Activated CD8-positive, alpha-beta memory T cell treated with anti-CD3 and anti-CD28 coated beads for 36 hours (primary cell): ENCODE data around the gene P4HB. TPM values are rescaled to one million over a fixed set of nuclear protein-coding genes. Genes with fewer than 3 reads are reported as not detected.
"Not testable (repeated sequence)": the region's sequence is repeated elsewhere in the genome, so short reads cannot be mapped to it uniquely, and the experiment has no call there.

ENCODE experiments used
- CTCF ChIA-PET: fragments of 350-600 bp; sonication (Branson Sonifier 250); formaldehyde crosslinking; loops from one replicate; lab custom pipeline; 2021; ENCODE audit warnings: antibody characterized with exemption; lab: Charles Lee
- POLR2A ChIA-PET: fragments of 350-600 bp; sonication (Branson Sonifier 250); formaldehyde crosslinking; loops from one replicate; lab custom pipeline; 2021; ENCODE audit warnings: antibody characterized with exemption; lab: Charles Lee
- total RNA-seq, 2 experiments: library from RNA; stranded (reverse); gene quantifications; one replicate each; pipeline ENCODE4 v1.2.3, GENCODE V29; 2021

The P4HB gene
- total RNA-seq, 2 experiments from 2014 or later = 493 to 503 TPM

- POLR2A ChIA-PET = interaction anchor here (1.0 kb wide), 1 partner anchor 10 kb away, joined by 3 read pairs; the partner anchor contains the start of gene MCRIP1
- CTCF ChIA-PET = interaction anchor here (1.0 kb wide), 1 partner anchor 26 kb away, joined by 3 read pairs; no protein-coding TSS in a partner anchor
Measured at GRCh38 chr17:81842725-81843504, 17.4 kb downstream of the P4HB start.

- ChIA-PET POLR2A (interaction anchor here (1.0 kb wide), 1 partner anchor 9 kb away, joined by 3 read pairs; the partner anchor contains the start of gene MCRIP1), CTCF (interaction anchor here (0.8 to 1.0 kb wide), 2 partner anchors 19 to 27 kb away, joined by 3 read pairs; no protein-coding TSS in a partner anchor)
Measured at GRCh38 chr17:81842378-81842724, 18.0 kb downstream of the P4HB start.

GRCh38 chr17:81841866-81842265, 18.5 kb downstream of the P4HB start:
- CTCF ChIA-PET = interaction anchor here (0.8 kb wide), 1 partner anchor 19 kb away, joined by 3 read pairs; no protein-coding TSS in a partner anchor
- POLR2A ChIA-PET = no interaction called here

GRCh38 chr17:81840826-81841778, 19.2 kb downstream of the P4HB start:
- CTCF ChIA-PET = interaction anchor here (0.6 to 0.9 kb wide), 2 partner anchors 11 to 110 kb away, joined by 3 read pairs; no protein-coding TSS in a partner anchor

GRCh38 chr17:81840059-81840458, 20.3 kb downstream of the P4HB start:
- CTCF ChIA-PET = not testable (repeated sequence)
- POLR2A ChIA-PET = interaction anchor here (0.8 kb wide), 1 partner anchor 9 kb away, joined by 3 read pairs; no protein-coding TSS in a partner anchor

More at GRCh38 chr17:81840826-81841778, 19.2 kb downstream of the P4HB start:
- POLR2A ChIA-PET = interaction anchor here (0.8 kb wide), 1 partner anchor 8 kb away, joined by 3 read pairs; no protein-coding TSS in a partner anchor

- ChIA-PET CTCF (no interaction called here), POLR2A (interaction anchor here (0.6 kb wide), 1 partner anchor 17 kb away, joined by 10 read pairs; no protein-coding TSS in a partner anchor)
Measured at GRCh38 chr17:81839301-81839700, 21.0 kb downstream of the P4HB start.

- CTCF ChIA-PET = no interaction called here
- POLR2A ChIA-PET = interaction anchor here (0.6 kb wide), 1 partner anchor 18 kb away, joined by 10 read pairs; no protein-coding TSS in a partner anchor
Measured at GRCh38 chr17:81838753-81839255, 21.5 kb downstream of the P4HB start.

GRCh38 chr17:81837641-81838040, 22.7 kb downstream of the P4HB start:
- ChIA-PET CTCF (no interaction called here), POLR2A (no interaction called here)

- CTCF ChIA-PET = interaction anchor here (0.9 kb wide), 1 partner anchor 25 kb away, joined by 3 read pairs; no protein-coding TSS in a partner anchor
- POLR2A ChIA-PET = interaction anchor here (0.5 kb wide), 1 partner anchor 14 kb away, joined by 4 read pairs; no protein-coding TSS in a partner anchor
Measured at GRCh38 chr17:81834831-81835267, 25.5 kb downstream of the P4HB start, which contains the start of gene PPP1R27. Gene PPP1R27, minus strand, starts transcription at chr17:81835050. Its CDS starts 97 bp downstream, at chr17:81834953.

GRCh38 chr17:81833921-81834830, 26.2 kb downstream of the P4HB start:
- ChIA-PET CTCF (interaction anchor here (0.9 to 1.3 kb wide), 4 partner anchors 21 to 188 kb away, joined by 3 read pairs; no protein-coding TSS in a partner anchor), POLR2A (interaction anchor here (0.5 to 2.5 kb wide), 6 partner anchors 15 to 131 kb away, joined by 3 to 20 read pairs (median 8); partner anchors contain the start of genes ARHGDIA and MRPL12)

- ChIA-PET CTCF (interaction anchor here (0.9 to 1.3 kb wide), 4 partner anchors 19 to 188 kb away, joined by 3 to 4 read pairs (median 3); partner anchors contain the start of gene P4HB), POLR2A (interaction anchor here (0.5 to 2.5 kb wide), 11 partner anchors 9 to 130 kb away, joined by 3 to 20 read pairs (median 3); partner anchors contain the start of genes ARHGDIA, MRPL12 and P4HB)
Measured at GRCh38 chr17:81833160-81833920, 27.0 kb downstream of the P4HB start, which contains the start of gene MCRIP1. Gene MCRIP1, minus strand, starts transcription at chr17:81833291. Its CDS starts 8,785 bp downstream, at chr17:81824506.

GRCh38 chr17:81832608-81833159, 27.7 kb downstream of the P4HB start:
- CTCF ChIA-PET = interaction anchor here (0.9 to 1.1 kb wide), 2 partner anchors 20 to 28 kb away, joined by 3 to 4 read pairs; partner anchors contain the start of gene P4HB
- POLR2A ChIA-PET = interaction anchor here (0.5 to 2.5 kb wide), 9 partner anchors 10 to 130 kb away, joined by 3 to 20 read pairs (median 4); partner anchors contain the start of genes ARHGDIA, MRPL12 and P4HB

- ChIA-PET POLR2A (interaction anchor here (0.6 to 2.5 kb wide), 3 partner anchors 29 to 41 kb away, joined by 4 to 20 read pairs (median 12); partner anchors contain the start of genes ARHGDIA and P4HB), CTCF (no interaction called here)
Measured at GRCh38 chr17:81831957-81832607, 28.3 kb downstream of the P4HB start.

- POLR2A ChIA-PET = interaction anchor here (2.5 kb wide), 1 partner anchor 39 kb away, joined by 20 read pairs; the partner anchor contains the start of gene ARHGDIA
Measured at GRCh38 chr17:81831563-81831956, 28.8 kb downstream of the P4HB start.

GRCh38 chr17:81829858-81830257, 30.5 kb downstream of the P4HB start:
- POLR2A ChIA-PET = no interaction called here

More at GRCh38 chr17:81831563-81831956, 28.8 kb downstream of the P4HB start:
- CTCF ChIA-PET = no interaction called here

More at GRCh38 chr17:81829858-81830257, 30.5 kb downstream of the P4HB start:
- CTCF ChIA-PET = no interaction called here
